Smooth muscle cell (in vitro differentiated cells): Measurements from ENCODE around the gene GGCT. TPM values are rescaled to one million over a fixed set of nuclear protein-coding genes. Genes with fewer than 3 reads are reported as not detected.

Experiments used
- DNase-seq: peaks from one replicate; lab custom pipeline; 2025; ENCODE audit not compliant: unreplicated experiment; lab: John Stamatoyannopoulos, UW
- H2AFZ ChIP-seq: fragments of 200-600 bp; sonication (generic); 2 replicates; pipeline ENCODE4 v1.6.0; 2016; ENCODE audit warnings: antibody characterized with exemption, low read depth, mild to moderate bottlenecking
- H3F3A ChIP-seq: fragments of 200-600 bp; sonication (generic); 2 replicates; pipeline ENCODE4 v1.6.0; 2017; ENCODE audit warnings: antibody characterized with exemption, low read depth
- H3K27ac ChIP-seq: fragments of 200-600 bp; sonication (generic); 2 replicates; pipeline ENCODE4 v1.5.1; 2016; ENCODE audit warnings: low read depth, mild to moderate bottlenecking
- H3K27me3 ChIP-seq: fragments of 200-600 bp; sonication (generic); 2 replicates; pipeline ENCODE4 v1.6.1; 2016; ENCODE audit warnings: low read depth, mild to moderate bottlenecking
- H3K36me3 ChIP-seq: fragments of 200-600 bp; sonication (generic); 2 replicates; pipeline ENCODE4 v1.5.1; 2016; ENCODE audit warnings: low read depth
- H3K4me1 ChIP-seq: fragments of 200-600 bp; sonication (generic); 2 replicates; pipeline ENCODE4 v1.5.1; 2016; ENCODE audit warnings: low read depth
- H3K4me2 ChIP-seq: fragments of 200-600 bp; sonication (generic); 2 replicates; pipeline ENCODE4 v1.6.0; 2016; ENCODE audit warnings: mild to moderate bottlenecking
- H3K4me3 ChIP-seq: fragments of 200-600 bp; sonication (generic); 2 replicates; pipeline ENCODE4 v1.5.1; 2016; ENCODE audit warnings: mild to moderate bottlenecking
- H3K79me2 ChIP-seq: fragments of 200-600 bp; sonication (generic); 2 replicates; pipeline ENCODE4 v1.6.0; 2016; ENCODE audit warnings: low read depth, mild to moderate bottlenecking
- H3K9ac ChIP-seq: fragments of 200-600 bp; sonication (generic); 2 replicates; pipeline ENCODE4 v1.6.0; 2016; ENCODE audit warnings: low read depth
- H3K9me3 ChIP-seq: fragments of 200-600 bp; sonication (generic); replicated peaks from 2 replicates; pipeline ENCODE4 v1.5.1; 2016; ENCODE audit warnings: low read depth
- H4K20me1 ChIP-seq: fragments of 200-600 bp; sonication (generic); 2 replicates; pipeline ENCODE4 v1.6.0; 2016; ENCODE audit warnings: low read depth
- CTCF ChIP-seq: fragments of 200-600 bp; sonication (generic); IDR thresholded peaks from 2 replicates; pipeline ENCODE4 v1.5.1; 2017; ENCODE audit warnings: borderline replicate concordance, mild to moderate bottlenecking, antibody characterized with exemption; ENCODE audit not compliant: insufficient read depth, poor library complexity, severe bottlenecking
- WGBS: methylation state at CpG from one replicate; pipeline ENCODE4 v1.1.7; 2016; ENCODE audit warnings: low lambda C conversion rate; 5-methylcytosine and 5-hydroxymethylcytosine counted together
- polyA plus RNA-seq: library from polyadenylated mRNA; unstranded; fragments of >200 nt; fragmentation: Nextera tagmentation; extraction: Ambion mirVana; gene quantifications from 2 replicates; pipeline ENCODE4 v1.2.1, GENCODE V29; 2016
- total RNA-seq: library from RNA; depleted of rRNA; stranded (reverse); fragments of >200 nt; gene quantifications from 2 replicates; pipeline ENCODE4 v1.2.3, GENCODE V29; 2014

Gene GGCT
- total and polyA plus RNA-seq, 2 experiments from 2014 or later = 36.9 to 53.1 TPM

GRCh38 chr7:30526163-30526562, 21.5 kb upstream of the GGCT start:
- 98% methylated on average over 4 of the region's 4 CpGs for WGBS
- H3K4me3 ChIP-seq = no peak overlapping the region
- no peak overlapping the region for H3K4me2 ChIP-seq
- no peaks in the 10 kb centered on the region for H3K9me3 ChIP-seq
- no peak overlapping the region for H3K27ac ChIP-seq
- no peaks in the 10 kb centered on the region for H3K27me3 ChIP-seq
- H3K4me1 ChIP-seq = no peaks in the 10 kb centered on the region
- no peak overlapping the region for H2AFZ ChIP-seq
- no peaks in the 10 kb centered on the region for H3F3A ChIP-seq
- no peaks in the 10 kb centered on the region for H3K79me2 ChIP-seq
- TF ChIP-seq CTCF = no peak
- no peaks in the 10 kb centered on the region for H4K20me1 ChIP-seq
- H3K36me3 ChIP-seq = no peaks in the 10 kb centered on the region
- DNase-seq = no peak
- H3K9ac ChIP-seq = no peak overlapping the region

- Histone ChIP-seq H3K9ac (no peak overlapping the region), H3K36me3 (no peaks in the 10 kb centered on the region), H2AFZ (no peak overlapping the region), H3K27me3 (no peaks in the 10 kb centered on the region), H3K9me3 (no peaks in the 10 kb centered on the region), H4K20me1 (no peaks in the 10 kb centered on the region), H3K4me3 (no peak overlapping the region), H3K27ac (no peak overlapping the region), H3K79me2 (no peaks in the 10 kb centered on the region), H3K4me1 (no peaks in the 10 kb centered on the region), H3F3A (no peaks in the 10 kb centered on the region), H3K4me2 (no peak overlapping the region)
- 85% methylated on average over 5 of the region's 5 CpGs for WGBS
- TF ChIP-seq CTCF = no peak
- DNase-seq = no peak
These were observed 20.8 kb upstream of the GGCT start for GRCh38 chr7:30525429-30525828.

GRCh38 chr7:30524545-30524944, 19.9 kb upstream of the GGCT start:
- H3K4me3 ChIP-seq = no peak overlapping the region
- WGBS = 74% methylated on average over 2 of the region's 2 CpGs
- DNase-seq = no peak
- H3K9ac ChIP-seq = no peak overlapping the region
- H4K20me1 ChIP-seq = no peaks in the 10 kb centered on the region
- H3F3A ChIP-seq = no peaks in the 10 kb centered on the region
- H3K9me3 ChIP-seq = no peaks in the 10 kb centered on the region
- H2AFZ ChIP-seq = no peak overlapping the region
- no peaks in the 10 kb centered on the region for H3K36me3 ChIP-seq
- no peaks in the 10 kb centered on the region for H3K4me1 ChIP-seq
- no peaks in the 10 kb centered on the region for H3K27me3 ChIP-seq
- H3K4me2 ChIP-seq = no peak overlapping the region
- no peak for TF ChIP-seq CTCF
- no peaks in the 10 kb centered on the region for H3K79me2 ChIP-seq
- H3K27ac ChIP-seq = no peak overlapping the region

GRCh38 chr7:30523466-30523865, 18.8 kb upstream of the GGCT start:
- Histone ChIP-seq H3K4me1 (no peaks in the 10 kb centered on the region), H3K36me3 (no peaks in the 10 kb centered on the region), H3F3A (no peaks in the 10 kb centered on the region), H3K27ac (no peak overlapping the region), H2AFZ (no peak overlapping the region), H3K79me2 (no peaks in the 10 kb centered on the region), H3K9me3 (no peaks in the 10 kb centered on the region), H3K4me3 (no peak overlapping the region), H4K20me1 (no peaks in the 10 kb centered on the region), H3K4me2 (no peak overlapping the region), H3K9ac (no peak overlapping the region), H3K27me3 (no peaks in the 10 kb centered on the region)
- WGBS = 92% methylated on average over 2 of the region's 2 CpGs
- DNase-seq = no peak
- TF ChIP-seq CTCF = no peak
